Thoracic aorta (tissue), 2 donors: ENCODE results near the gene PPME1. TPM values are rescaled to one million over a fixed set of nuclear protein-coding genes. Genes with fewer than 3 reads are reported as not detected.

ENCODE experiments used
- ATAC-seq: fragments of 150-250 bp; one replicate; pipeline ENCODE4 v1.8.0; 2017; ENCODE audit warnings: low read depth; ENCODE audit not compliant: insufficient number of reproducible peaks, low FRiP score
- DNase-seq: peaks from one replicate; pipeline ENCODE4 v3.0.0-alpha.2; 2020; ENCODE audit warnings: low spot score
- H3K27ac ChIP-seq, 2 donors: fragments of 200-600 bp; sonication (generic); 1 replicate in 1 of 2; 2 replicates in 1 of 2; pipeline ENCODE4 v1.5.1; 2016; ENCODE audit warnings: mild to moderate bottlenecking in 2 of 2, moderate library complexity in 2 of 2
- H3K27me3 ChIP-seq: fragments of 200-600 bp; sonication (generic); replicated peaks from 2 replicates; pipeline ENCODE4 v1.6.0; 2016; ENCODE audit warnings: mild to moderate bottlenecking; ENCODE audit not compliant: insufficient read depth
- H3K36me3 ChIP-seq: fragments of 200-600 bp; sonication (generic); one replicate; pipeline ENCODE4 v1.5.1; 2016
- H3K4me1 ChIP-seq, 2 donors: fragments of 200-600 bp; sonication (generic); 1 replicate in 1 of 2; 2 replicates in 1 of 2; pipeline versions ENCODE4 v1.5.1 to v1.6.0; 2016; ENCODE audit warnings: low read depth in 2 of 2, mild to moderate bottlenecking in 1 of 2; ENCODE audit not compliant: control insufficient read depth in 1 of 2
- H3K4me3 ChIP-seq: fragments of 200-600 bp; sonication (generic); 2 replicates; pipeline ENCODE4 v1.5.1; 2016; ENCODE audit warnings: mild to moderate bottlenecking
- H3K9me3 ChIP-seq: fragments of 200-600 bp; sonication (generic); 2 replicates; pipeline ENCODE4 v1.5.1; 2016
- total RNA-seq, 2 donors: library from RNA; depleted of rRNA; stranded (reverse); fragments of >200 nt; gene quantifications; one replicate each; pipeline versions ENCODE4 v1.1.0 to v1.2.3, GENCODE V29; 2016
- TF ChIP-seq, protein P1 (sequence below): fragments of 200-600 bp; sonication (generic); IDR thresholded peaks from one replicate; pipeline ENCODE4 v1.5.1; 2019; ENCODE audit warnings: antibody characterized with exemption

The PPME1 gene
- total RNA-seq, 2 donors from 2014 or later = 31.2 to 37.4 TPM

DNA sequence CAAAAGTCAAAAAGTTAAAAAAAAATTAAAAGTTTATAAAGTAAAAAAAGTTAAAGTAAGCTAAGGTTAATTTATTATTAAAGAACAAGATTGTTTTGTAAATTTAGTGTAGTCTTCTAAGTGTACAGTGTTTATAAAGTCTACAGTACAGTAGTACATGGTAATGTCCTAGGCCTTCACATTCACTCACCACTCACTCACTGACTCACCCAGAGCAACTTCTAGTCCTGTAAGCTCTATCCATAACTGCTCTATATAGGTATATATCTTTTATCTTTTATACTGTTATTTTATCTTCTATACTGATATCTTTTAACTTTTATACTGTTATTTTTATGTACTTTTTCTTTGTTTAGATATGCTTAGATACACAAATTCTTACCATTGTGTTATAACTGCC lies 11.4 kb upstream of the PPME1 start:
- TF ChIP-seq, protein P1, sequence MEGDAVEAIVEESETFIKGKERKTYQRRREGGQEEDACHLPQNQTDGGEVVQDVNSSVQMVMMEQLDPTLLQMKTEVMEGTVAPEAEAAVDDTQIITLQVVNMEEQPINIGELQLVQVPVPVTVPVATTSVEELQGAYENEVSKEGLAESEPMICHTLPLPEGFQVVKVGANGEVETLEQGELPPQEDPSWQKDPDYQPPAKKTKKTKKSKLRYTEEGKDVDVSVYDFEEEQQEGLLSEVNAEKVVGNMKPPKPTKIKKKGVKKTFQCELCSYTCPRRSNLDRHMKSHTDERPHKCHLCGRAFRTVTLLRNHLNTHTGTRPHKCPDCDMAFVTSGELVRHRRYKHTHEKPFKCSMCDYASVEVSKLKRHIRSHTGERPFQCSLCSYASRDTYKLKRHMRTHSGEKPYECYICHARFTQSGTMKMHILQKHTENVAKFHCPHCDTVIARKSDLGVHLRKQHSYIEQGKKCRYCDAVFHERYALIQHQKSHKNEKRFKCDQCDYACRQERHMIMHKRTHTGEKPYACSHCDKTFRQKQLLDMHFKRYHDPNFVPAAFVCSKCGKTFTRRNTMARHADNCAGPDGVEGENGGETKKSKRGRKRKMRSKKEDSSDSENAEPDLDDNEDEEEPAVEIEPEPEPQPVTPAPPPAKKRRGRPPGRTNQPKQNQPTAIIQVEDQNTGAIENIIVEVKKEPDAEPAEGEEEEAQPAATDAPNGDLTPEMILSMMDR = no peak
- no peak for DNase-seq
- Histone ChIP-seq H3K36me3 (no peaks in the 10 kb centered on the region), H3K4me3 (no peak overlapping the region), H3K27me3 (no peaks in the 10 kb centered on the region), H3K9me3 (no peaks in the 10 kb centered on the region), H3K27ac (no peak overlapping the region), H3K4me1 (peaks cover 0 to 6% of the 10 kb centered on the region in 2 donors)
- no peak for ATAC-seq

DNA sequence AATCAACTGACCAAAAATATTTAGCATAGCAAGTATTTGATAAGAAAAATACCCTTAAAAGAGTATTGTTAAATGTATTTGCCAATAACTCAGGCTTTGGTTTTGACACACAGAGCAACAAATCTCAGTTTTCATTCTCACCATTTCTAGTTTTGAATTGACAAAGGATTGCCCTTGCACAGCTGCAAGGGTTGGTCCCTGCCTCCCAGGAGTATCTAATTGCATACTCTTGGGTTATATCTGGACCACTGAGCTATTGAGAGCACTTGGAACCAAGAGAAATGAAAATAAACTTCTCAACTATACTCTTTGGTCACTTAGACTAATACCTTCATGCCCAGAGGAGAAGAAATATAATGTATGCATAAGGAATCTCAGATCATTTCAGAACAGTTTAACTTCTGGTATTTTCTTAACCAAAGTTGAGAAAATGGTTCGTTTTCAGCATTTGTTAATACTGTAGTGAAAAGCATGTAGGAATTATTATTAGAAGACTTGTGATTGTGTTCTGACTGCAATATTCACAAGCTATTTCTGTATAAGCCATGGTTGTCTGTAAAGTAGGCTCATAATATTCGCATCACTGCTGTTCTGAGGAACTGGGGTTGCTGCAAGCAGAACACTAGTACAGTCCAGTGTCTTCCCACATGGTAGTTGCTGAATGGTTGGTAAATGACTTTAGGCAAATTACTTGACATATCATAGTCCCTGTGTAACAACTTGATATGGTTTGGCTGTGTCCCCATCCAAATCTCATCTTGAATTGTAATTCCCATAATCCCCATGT lies 8.2 kb upstream of the PPME1 start:
- H3K27ac ChIP-seq = no peak overlapping the region
- DNase-seq (no peak), ATAC-seq (no peak)
- H3K4me1 ChIP-seq = no peaks in the 10 kb centered on the region
- no peaks in the 10 kb centered on the region for H3K27me3 ChIP-seq
- H3K4me3 ChIP-seq = no peak overlapping the region
- no peaks in the 10 kb centered on the region for H3K36me3 ChIP-seq
- no peaks in the 10 kb centered on the region for H3K9me3 ChIP-seq
- TF ChIP-seq, protein P1 = no peak

DNA sequence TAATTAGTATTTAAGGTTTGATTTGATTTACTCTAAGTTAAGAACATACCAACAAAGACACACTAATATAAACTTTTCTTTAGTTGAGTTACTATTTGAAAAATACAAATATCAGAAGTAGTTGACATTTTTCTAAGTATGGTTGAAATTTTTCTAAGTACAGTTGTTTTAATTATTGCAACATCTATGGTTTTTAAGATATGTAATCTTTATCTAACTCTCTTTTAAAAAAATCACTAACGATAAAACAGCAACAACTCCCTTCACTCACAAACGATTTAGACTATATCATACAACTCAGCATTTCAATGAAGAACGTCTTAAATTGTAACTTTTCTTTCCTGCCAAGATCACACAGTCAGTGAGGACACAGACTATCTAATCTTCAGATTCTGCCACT lies 2.3 kb upstream of the PPME1 start:
- DNase-seq (no peak), ATAC-seq (no peak)
- peaks cover 26 to 33% of the 10 kb centered on the region in 2 donors for H3K4me1 ChIP-seq
- H3K27ac ChIP-seq = no peak overlapping the region
- H3K4me3 ChIP-seq = no peak overlapping the region
- no peaks in the 10 kb centered on the region for H3K27me3 ChIP-seq
- no peaks in the 10 kb centered on the region for H3K9me3 ChIP-seq
- TF ChIP-seq, protein P1 = no peak
- no peaks in the 10 kb centered on the region for H3K36me3 ChIP-seq

DNA sequence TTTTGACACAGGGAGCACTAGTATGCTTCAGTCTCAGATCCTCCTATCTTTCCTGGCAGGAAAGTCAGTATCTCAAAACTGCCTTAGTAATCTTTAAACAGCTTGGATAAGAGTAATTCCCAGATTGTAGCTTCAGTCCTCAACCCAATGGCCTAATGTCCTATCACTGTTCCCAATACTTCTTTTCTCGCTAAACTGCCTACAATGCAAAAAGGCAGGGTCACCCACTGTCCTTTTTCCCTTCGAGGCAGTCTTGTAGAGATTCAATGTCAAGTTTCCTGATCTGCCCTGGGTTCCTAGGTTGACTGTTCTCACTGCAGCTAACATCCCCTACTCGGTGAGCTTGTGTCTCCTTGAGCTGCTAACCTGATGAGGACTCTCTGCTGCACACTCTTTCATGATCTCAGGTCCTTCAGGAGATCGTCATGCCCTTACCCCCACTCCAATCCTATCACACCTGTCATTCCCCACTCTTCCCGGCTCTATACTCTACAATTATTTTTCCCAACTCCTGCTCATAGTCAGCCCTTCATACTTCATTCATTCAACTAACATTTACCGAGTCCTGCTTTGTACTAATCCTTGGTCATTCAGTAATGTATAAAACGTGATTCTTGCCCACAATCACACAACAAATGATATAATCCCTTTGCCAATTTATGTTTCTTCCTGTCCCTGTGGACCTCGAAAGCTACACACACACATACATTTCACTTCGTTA lies 1.2 kb upstream of the PPME1 start:
- H3K4me1 ChIP-seq = peaks cover 28 to 41% of the 10 kb centered on the region in 2 donors
- no peaks in the 10 kb centered on the region for H3K36me3 ChIP-seq
- H3K27ac ChIP-seq = peak overlapping the region in 1 of 2 donors; percentile 88
- DNase-seq = no peak
- peak overlapping the region; percentile 85 for H3K4me3 ChIP-seq
- no peak for ATAC-seq
- H3K27me3 ChIP-seq = no peaks in the 10 kb centered on the region
- TF ChIP-seq, protein P1 = no peak
- H3K9me3 ChIP-seq = no peaks in the 10 kb centered on the region

DNA sequence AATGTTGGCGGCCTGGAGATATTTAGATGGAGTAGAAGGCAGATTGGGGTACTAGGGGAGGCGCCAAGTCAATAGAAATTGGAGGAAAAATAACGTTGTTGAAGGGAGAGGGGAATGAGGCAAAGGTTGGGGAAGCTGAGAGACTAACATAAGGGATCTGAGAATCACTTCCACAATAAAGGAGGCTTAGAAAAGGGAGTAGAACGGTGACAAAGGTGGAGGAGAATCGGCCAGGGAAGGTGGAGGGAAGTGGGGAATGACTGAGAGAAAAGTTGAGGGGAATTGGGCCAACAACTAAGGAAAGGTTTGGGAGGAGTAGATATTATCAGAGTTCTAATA lies 510 bp downstream of the PPME1 start:
- no peaks in the 10 kb centered on the region for H3K36me3 ChIP-seq
- no peak for DNase-seq
- peaks cover 28 to 41% of the 10 kb centered on the region in 2 donors for H3K4me1 ChIP-seq
- ATAC-seq = no peak
- no peaks in the 10 kb centered on the region for H3K27me3 ChIP-seq
- peak overlapping the region; percentile 85 for H3K4me3 ChIP-seq
- peak overlapping the region; percentile 88 to 92 for H3K27ac ChIP-seq
- H3K9me3 ChIP-seq = no peaks in the 10 kb centered on the region
- TF ChIP-seq, protein P1 = no peak
